Neural cell (in vitro differentiated cells): ENCODE data around the gene MRPS27.

ENCODE experiments used
- CTCF ChIP-seq: fragments of 450-650 bp; IDR thresholded peaks from 2 replicates; pipeline ENCODE4 v1.5.1; 2014; ENCODE audit warnings: antibody characterized with exemption, mild to moderate bottlenecking, moderate library complexity; ENCODE audit not compliant: poor library complexity, severe bottlenecking
- EP300 ChIP-seq: fragments of 450-650 bp; conservative IDR thresholded peaks from 2 replicates; pipeline ENCODE4 v1.6.1; 2014; ENCODE audit warnings: antibody characterized with exemption, mild to moderate bottlenecking, moderate library complexity; ENCODE audit not compliant: poor library complexity, severe bottlenecking
- MXI1 ChIP-seq: fragments of 450-650 bp; conservative IDR thresholded peaks from 2 replicates; pipeline ENCODE4 v1.6.1; 2014; ENCODE audit warnings: antibody characterized with exemption, mild to moderate bottlenecking; ENCODE audit not compliant: poor library complexity, severe bottlenecking
- TAF1 ChIP-seq: IDR thresholded peaks from 2 replicates; pipeline ENCODE4 v1.6.1; 2012; ENCODE audit warnings: low read depth

GRCh38 chr5:72242796-72243475 lies 77.1 kb downstream of the MRPS27 start:
- TF ChIP-seq CTCF (no peak), EP300 (no peak), TAF1 (no peak), MXI1 (no peak)
